Measurements from ENCODE around the gene MAPT.
A peak's percentile ranks its signal among the peaks of the same experiment; 100 is the strongest.
"Not testable (repeated sequence)": the region's sequence is repeated elsewhere in the genome, so short reads cannot be mapped to it uniquely, and the experiment has no call there.

Gene MAPT

GRCh38 chr17:45931677-45932076, 37.3 kb downstream of the MAPT start:
- DNase-seq: no peak

DNA sequence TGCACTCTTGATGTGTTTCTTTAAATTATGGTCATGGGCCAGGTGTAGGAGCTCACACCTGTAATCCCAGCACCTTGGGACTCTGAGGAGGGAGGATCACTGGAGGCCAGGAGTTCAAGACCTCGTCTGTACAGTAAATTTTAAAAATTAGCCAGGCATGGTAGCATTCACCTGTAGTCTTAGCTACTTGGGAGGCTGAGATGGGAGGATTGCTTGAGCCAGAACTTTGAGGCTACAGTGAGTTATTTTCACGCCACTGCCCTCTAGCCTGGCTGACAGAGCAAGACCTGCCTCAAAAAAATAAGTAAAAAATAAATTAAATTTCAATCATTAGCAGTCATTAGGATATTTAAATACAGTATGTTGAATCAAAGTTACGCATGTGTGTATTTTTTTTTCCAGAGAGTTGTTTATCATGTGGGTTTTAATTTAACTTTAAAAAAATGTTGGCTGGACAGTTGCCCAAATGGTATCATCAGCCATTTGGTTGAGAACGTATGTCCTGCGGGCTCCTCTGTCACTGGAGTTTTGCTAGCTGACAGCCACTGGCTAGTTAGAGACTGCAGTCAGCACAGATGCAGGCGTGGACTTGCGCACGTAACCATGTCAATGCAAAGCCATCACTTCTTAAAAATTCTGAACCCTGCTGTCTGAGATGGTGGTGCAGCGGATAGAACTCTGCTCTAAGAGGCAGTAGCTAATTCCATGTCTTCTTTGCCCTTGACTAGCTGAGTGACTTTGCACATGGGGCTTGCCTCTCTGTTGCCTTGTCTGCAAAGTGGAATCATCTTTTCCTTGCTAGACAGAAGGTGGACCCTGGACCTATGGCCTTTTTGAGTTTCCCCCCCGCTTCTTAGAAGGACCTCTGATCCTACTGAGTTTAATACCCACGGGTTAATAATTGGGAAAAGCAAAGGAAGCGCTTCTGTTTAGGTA, 40.0 kb downstream of the MAPT start:
- DNase-seq: no peak

DNA sequence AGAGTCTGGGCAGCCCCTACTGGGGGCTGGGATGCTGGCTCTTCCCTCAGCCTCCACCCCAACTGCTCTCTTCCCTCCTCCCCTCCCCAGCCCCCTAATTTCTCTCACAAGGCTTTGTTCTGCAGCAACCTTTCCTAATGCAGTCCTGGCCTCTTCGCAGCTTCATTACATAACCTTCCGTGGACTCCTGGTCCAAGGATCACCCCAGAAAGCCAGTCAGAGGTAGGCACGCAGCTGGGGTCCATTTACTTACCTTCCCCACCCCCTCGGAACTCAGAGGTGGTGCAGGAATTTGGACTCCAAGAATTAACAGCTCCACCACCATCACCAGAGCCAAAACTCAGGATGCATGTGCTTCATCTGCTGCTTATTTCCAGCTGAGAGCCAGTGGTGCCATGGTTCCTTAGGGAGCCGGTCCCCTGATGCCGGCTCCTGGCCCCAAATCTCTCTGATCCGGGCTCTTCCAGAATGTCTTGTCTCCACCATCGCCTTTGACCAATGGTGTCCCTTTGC, 40.9 kb downstream of the MAPT start:
- DNase-seq: no peak

GRCh38 chr17:45935710-45936509, 41.6 kb downstream of the MAPT start:
- DNase-seq: no peak

- no peak for DNase-seq
These were observed 42.3 kb downstream of the MAPT start for GRCh38 chr17:45936610-45937009.

DNA sequence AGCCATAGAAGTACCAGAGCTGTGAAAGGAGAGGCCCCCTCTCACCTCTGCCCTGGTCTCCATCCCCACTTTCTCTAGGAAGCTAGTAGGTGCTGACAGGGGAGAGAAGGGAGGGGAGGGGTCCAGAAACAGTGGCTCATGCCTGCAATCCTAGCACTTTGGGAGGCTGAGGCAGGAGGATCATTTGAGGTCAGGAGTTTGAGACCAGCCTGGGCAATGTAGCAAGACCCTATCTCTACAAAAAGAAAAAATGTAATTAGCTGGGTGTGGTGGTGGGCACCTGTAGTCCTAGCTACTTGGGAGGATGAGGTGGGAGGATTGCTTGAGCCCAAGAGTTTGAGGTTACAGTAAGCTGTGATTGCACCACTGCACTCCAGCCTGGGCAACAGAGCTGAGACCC, 42.8 kb downstream of the MAPT start:
- DNase-seq: not testable (repeated sequence)

GRCh38 chr17:45939395-45939794, 45.0 kb downstream of the MAPT start:
- no peak for DNase-seq

- no peak for DNase-seq
These were observed 45.9 kb downstream of the MAPT start for GRCh38 chr17:45940293-45940692.

- peak; percentile 86 for DNase-seq
These were observed 46.5 kb downstream of the MAPT start for GRCh38 chr17:45940826-45941225.

DNA sequence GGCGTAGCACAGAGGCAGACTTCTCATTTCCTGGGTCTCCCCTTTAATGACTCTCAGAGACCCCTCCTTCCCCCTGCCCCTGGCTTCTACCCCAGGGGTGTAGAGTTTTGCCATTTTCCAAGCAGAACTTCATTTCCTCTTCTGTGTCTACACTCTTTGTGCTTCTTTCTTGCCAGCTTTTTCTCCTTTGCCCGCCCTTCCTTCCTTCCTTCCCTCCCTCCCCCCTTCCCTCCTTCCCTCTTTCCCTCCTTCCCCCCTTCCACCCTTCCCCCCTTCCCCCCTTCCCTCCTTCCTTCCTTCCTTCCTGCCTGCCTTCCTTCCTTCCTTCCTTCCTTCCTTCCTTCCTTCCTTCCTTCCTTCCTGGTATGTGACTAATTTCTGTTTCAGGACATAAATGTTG, 47.0 kb downstream of the MAPT start:
- no peak for DNase-seq

DNA sequence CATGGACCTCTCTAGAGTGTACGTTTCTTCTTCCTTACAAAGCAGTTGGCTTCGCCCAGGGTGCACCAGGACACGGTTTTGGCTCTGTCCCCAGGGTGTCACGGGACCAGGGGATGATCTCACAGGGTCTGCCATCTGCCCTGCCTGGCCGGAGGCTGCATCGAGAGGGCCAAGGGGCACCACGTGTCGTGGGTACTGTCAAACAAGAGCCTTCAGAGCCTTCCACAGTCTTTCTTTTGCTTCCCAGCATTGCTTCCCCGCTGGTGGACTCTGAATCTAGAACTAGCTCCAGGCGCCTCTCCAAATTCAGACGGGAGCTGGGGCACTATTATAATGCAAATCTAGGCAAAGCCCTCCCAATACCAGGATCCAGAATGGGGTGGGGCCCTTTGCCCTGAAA, 47.9 kb downstream of the MAPT start:
- peak; percentile 96 for DNase-seq

GRCh38 chr17:45946841-45947256, 52.5 kb downstream of the MAPT start:
- DNase-seq: peak; percentile 47

DNA sequence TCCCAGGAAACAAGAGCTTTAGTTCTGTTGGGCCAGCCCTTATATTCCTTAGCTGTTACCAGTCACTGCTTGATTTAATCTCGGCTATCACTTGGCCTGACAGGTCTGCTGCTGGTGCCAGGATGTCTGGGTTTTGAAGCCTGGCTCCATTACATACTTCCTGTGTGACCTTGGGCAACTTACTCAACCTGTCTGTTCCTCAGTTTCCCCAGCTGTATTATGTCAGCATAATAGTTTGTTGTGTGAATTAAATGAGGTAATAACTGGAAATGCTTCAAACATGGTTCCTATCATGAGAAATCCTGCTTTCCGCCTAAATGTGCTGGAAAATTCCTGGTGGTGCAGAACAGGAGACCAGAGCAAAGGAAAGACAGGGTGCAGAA, 54.1 kb downstream of the MAPT start:
- no peak for DNase-seq

GRCh38 chr17:45948881-45949624, 54.7 kb downstream of the MAPT start:
- DNase-seq: no peak

GRCh38 chr17:45949755-45950320, 55.5 kb downstream of the MAPT start:
- DNase-seq: no peak

- DNase-seq: no peak
These were observed 56.5 kb downstream of the MAPT start for GRCh38 chr17:45950888-45951287.

DNA sequence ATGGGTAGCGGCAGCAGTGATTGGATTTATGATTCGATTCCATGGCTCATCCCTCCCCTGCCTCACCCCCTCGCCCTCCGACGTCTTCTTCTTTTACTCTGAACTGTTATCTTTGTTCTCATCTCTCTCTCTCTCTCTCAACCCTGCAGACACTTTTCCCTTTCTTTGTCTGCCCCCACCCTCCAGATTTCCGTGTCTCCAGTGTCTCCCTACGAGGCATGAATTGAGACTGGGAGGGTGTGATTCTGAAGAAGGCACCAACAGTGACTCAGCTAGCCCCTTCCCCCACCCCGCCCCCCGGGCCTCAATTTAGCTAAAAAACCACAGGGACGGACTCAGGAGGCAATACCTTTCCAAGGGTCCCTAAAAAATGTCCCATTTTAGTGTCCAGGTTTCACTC, 57.0 kb downstream of the MAPT start:
- no peak for DNase-seq

- DNase-seq: no peak
These were observed 57.6 kb downstream of the MAPT start for GRCh38 chr17:45951941-45952340.

DNA sequence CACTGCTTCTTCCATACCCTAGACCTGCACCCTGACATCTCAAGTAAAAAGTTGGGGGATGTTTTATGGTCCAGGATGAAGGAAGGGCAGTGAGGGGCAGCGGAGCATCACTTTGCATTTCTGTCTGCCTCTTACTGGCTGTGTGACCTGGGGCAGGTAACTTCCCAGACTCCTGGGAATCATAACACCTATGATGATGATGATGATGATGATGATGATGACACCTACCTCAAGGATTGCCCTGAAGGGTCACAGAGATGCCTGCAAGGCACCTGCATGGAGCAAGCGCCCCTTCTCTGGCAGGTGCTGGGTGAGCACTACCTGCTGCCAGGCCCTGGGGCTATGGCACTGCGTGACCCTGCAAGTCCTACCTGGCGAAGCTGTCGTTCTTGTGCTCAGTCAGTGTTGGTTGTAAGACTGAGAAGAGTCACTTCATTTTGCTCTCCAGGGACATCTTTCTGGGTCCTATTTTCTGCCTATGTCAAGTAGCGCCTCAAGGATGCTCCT, 58.5 kb downstream of the MAPT start:
- DNase-seq: no peak

DNA sequence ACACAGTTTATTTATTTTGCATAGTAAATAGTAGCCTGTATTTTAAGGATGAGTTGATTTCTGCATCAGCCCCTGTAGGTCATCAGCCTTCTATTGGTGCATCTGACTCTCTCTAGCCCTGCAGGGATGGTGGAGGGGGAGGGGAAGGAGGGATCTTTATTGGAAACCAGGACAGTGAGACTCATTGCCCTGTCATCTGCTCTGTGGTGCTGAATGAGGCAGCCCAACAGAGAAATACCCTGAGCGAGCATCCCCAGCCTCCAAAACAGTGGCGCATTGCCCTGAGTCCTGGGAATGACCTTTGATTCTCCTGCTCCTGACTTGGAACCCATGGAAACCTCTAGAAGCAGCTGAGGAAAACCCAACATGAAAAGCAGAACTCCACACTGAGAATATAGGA, 59.2 kb downstream of the MAPT start:
- no peak for DNase-seq

- DNase-seq: peak; percentile 35
These were observed 60.6 kb downstream of the MAPT start for GRCh38 chr17:45954914-45955313.

- DNase-seq: no peak
These were observed 61.0 kb downstream of the MAPT start for GRCh38 chr17:45955326-45955725.

DNA sequence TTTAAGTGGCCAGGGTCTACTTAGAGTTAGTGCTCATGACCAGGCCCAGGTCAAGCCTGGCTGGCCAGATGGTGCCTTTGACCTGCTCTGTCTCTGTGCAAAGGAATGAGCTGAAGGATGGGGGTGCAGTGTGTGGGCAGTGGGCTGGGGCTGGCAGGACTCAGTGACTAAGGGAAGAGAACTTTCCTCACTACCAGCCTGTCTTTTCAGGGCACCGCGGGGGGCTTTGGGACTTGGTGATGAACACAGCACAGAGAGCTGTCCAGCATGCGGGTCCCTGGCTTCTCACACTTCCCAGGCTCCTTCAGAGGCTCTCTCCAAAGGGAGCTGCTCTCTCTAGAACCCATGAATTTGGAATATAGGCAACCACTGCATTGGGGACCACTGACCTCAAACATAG, 61.7 kb downstream of the MAPT start:
- DNase-seq: no peak

Data from NCI-H446 treated with DMSO at 0.1 percent for 48 hours (cell line).